Measurements from ENCODE around the gene RNF144B. TPM values are rescaled to one million over a fixed set of nuclear protein-coding genes. Genes with fewer than 3 reads are reported as not detected.

RNF144B gene
- total and polyA plus RNA-seq, 10 of the 15 experiments (the other 5 are each of a cell fraction or from before 2014, with no cell fraction given), result 0.03 to 0.18 (median 0.14) TPM

DNA sequence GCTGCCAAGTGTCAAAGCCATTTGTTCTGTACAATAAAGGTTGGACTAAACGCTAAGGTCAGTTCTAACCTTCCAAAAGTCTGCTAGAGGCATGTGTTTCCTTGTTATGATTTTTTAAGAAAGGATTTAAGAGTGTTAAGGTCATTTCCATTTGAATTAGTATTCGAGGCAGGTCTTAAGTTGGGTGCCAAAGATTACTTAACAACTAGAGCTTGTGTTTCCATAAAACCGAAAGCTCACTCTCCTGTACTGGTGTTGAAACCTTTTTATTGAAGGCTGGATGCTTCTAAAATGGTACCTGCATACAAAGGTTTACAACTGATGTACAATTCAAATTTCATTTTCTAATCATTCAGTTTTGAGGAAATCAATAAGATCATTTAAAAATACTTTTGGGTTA, 82.4 kb downstream of the RNF144B start (continued):
- TF ChIP-seq KAT2A (conservative IDR thresholded peaks at IDR 0.05; ENCODE audit: control insufficient read depth, low read depth, low read length), result no peak

DNA sequence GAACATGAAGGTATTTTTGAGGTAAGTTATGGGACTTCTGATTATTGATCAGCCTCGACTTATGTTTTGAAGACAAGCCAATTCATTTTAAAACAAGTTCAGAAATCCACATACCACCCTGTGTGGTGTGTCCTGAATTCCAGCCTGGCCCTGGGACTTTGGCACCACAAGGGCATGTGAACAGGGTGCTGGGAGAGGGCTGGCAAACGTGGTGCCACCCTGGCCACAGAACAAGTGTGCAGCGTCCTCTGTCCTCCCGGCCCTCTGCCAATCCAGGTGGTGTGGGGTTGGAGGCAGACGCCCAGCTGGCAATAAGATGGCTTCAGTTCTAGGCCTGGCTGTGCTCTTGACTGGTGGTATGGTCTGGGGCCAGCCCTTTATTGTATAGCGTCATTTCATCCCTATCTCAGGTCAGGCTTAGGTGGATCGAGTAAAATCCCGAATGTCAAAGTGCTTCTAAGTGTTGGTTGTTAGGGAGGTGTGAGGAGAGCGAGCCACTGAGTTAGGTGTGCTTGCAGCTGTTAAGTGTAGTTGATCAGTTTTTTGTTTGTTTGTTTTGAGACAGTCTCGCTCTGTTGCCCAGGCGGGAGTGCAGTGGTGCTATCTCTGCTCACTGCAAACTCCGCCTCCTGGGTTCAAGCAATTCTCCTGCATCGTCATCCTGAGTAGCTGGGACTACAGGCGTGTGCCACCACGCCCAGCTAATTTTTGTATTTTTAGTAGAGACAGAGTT, 84.2 kb downstream of the RNF144B start:
- Histone ChIP-seq H3K27ac (ENCODE audit: control insufficient read depth, insufficient read depth) (no peak overlapping the region), H3K79me2 (ENCODE audit: control insufficient read depth, insufficient read depth, low read length) (no peaks in the 10 kb centered on the region), H4K20me1 (ENCODE audit: control insufficient read depth, insufficient read depth) (no peaks in the 10 kb centered on the region), H3K4me2 (ENCODE audit: control insufficient read depth, insufficient read depth) (no peak overlapping the region), H3K36me3 (ENCODE audit: control insufficient read depth in 2 of 2, insufficient read depth in 2 of 2, low read length in 1 of 2) (no peaks in the 10 kb centered on the region), H3K4me3 (no peak overlapping the region), H2AFZ (ENCODE audit: control insufficient read depth, low read depth, low read length) (no peak overlapping the region), H3K4me1 (ENCODE audit: control insufficient read depth, insufficient read depth, low read length) (no peaks in the 10 kb centered on the region), H3K9ac (ENCODE audit: control insufficient read depth, insufficient read depth, low read length) (no peak overlapping the region), H3K27me3 (replicated peaks in 1 of 2; ENCODE audit: control insufficient read depth in 2 of 2, insufficient read depth in 2 of 2, low read length in 1 of 2) (no peaks in the 10 kb centered on the region), H3K9me3 (replicated peaks; ENCODE audit: control insufficient read depth, insufficient read depth, low read length) (no peaks in the 10 kb centered on the region)
- RAD21 ChIA-PET (ENCODE audit: unreplicated experiment), result no interaction called here
- intact Hi-C loops (cut with micrococcal nuclease; ENCODE audit: unreplicated experiment) (no loop called here), in situ Hi-C loops (cut with MboI) (no loop called here)
- POLR2A ChIA-PET, result no interaction called here
- SMC1A ChIA-PET (ENCODE audit: uncharacterized antibody, unreplicated experiment), result interaction anchor here (1.0 kb wide), 1 partner anchor 358 kb away, joined by 3 read pairs; no protein-coding TSS in a partner anchor
- no TSS peak for BruUV-seq (replicated peaks)
- 36% methylated on average over 15 of the region's 15 CpGs for WGBS (ENCODE audit: insufficient coverage, insufficient replicate concordance, low lambda C conversion rate, missing lambda C conversion rate)
- FAIRE-seq (no peak), DNase-seq (ENCODE audit: low read depth, low spot score) (no peak), ATAC-seq (no peak)
- CTCF ChIA-PET, result no interaction called here
- no peak for TF ChIP-seq CHD4 (IDR thresholded peaks at IDR 0.05)
- TF ChIP-seq, protein P1, sequence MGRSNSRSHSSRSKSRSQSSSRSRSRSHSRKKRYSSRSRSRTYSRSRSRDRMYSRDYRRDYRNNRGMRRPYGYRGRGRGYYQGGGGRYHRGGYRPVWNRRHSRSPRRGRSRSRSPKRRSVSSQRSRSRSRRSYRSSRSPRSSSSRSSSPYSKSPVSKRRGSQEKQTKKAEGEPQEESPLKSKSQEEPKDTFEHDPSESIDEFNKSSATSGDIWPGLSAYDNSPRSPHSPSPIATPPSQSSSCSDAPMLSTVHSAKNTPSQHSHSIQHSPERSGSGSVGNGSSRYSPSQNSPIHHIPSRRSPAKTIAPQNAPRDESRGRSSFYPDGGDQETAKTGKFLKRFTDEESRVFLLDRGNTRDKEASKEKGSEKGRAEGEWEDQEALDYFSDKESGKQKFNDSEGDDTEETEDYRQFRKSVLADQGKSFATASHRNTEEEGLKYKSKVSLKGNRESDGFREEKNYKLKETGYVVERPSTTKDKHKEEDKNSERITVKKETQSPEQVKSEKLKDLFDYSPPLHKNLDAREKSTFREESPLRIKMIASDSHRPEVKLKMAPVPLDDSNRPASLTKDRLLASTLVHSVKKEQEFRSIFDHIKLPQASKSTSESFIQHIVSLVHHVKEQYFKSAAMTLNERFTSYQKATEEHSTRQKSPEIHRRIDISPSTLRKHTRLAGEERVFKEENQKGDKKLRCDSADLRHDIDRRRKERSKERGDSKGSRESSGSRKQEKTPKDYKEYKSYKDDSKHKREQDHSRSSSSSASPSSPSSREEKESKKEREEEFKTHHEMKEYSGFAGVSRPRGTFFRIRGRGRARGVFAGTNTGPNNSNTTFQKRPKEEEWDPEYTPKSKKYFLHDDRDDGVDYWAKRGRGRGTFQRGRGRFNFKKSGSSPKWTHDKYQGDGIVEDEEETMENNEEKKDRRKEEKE (IDR thresholded peaks at IDR 0.05), result no peak
